Calu3 (cell line): ENCODE measurements around the gene DNER. TPM values are rescaled to one million over a fixed set of nuclear protein-coding genes. Genes with fewer than 3 reads are reported as not detected.

Experiments
- BruUV-seq: library from RNA; stranded (reverse); fragments of 400-500 nt; replicated peaks from 2 replicates; lab custom pipeline; 2021; lab: Mats Ljungman, UMichigan
- CTCF ChIA-PET: fragments of 300-600 bp; sonication (Branson Sonifier 250); formaldehyde crosslinking; loops from one replicate; lab custom pipeline; 2022; ENCODE audit warnings: antibody characterized with exemption; lab: Charles Lee
- DNase-seq: peaks from one replicate; pipeline ENCODE4 v3.0.0; 2022
- H3K27ac Mint-ChIP-seq: one replicate; pipeline ENCODE4 v1.8.0; 2022; ENCODE audit warnings: mixed read lengths; ENCODE audit not compliant: unreplicated experiment
- H3K27me3 Mint-ChIP-seq: one replicate; pipeline ENCODE4 v1.8.0; 2022; ENCODE audit warnings: mixed read lengths; ENCODE audit not compliant: unreplicated experiment
- H3K36me3 Mint-ChIP-seq: one replicate; pipeline ENCODE4 v1.8.0; 2022; ENCODE audit warnings: mild to moderate bottlenecking, moderate library complexity, mixed read lengths; ENCODE audit not compliant: insufficient read depth, unreplicated experiment
- H3K4me1 Mint-ChIP-seq: one replicate; pipeline ENCODE4 v1.8.0; 2022; ENCODE audit warnings: mild to moderate bottlenecking, low read depth, mixed read lengths; ENCODE audit not compliant: unreplicated experiment
- H3K4me3 Mint-ChIP-seq: one replicate; pipeline ENCODE4 v1.8.0; 2022; ENCODE audit warnings: mild to moderate bottlenecking, low read depth, moderate library complexity, mixed read lengths; ENCODE audit not compliant: unreplicated experiment
- H3K9me3 Mint-ChIP-seq: one replicate; pipeline ENCODE4 v1.8.0; 2022; ENCODE audit warnings: low read depth, mixed read lengths; ENCODE audit not compliant: unreplicated experiment
- CTCF ChIP-seq: fragments of 200-600 bp; IDR thresholded peaks from one replicate; pipeline ENCODE4 v1.8.0; 2022; ENCODE audit warnings: antibody characterized with exemption; ENCODE audit not compliant: unreplicated experiment
- intact Hi-C: fragments of 100-400 bp; cut with micrococcal nuclease; formaldehyde crosslinking; loops from one replicate; pipeline ENCODE4 v1.10.0; 2022; ENCODE audit not compliant: unreplicated experiment
- total RNA-seq: library from RNA; stranded (reverse); gene quantifications from 2 replicates; pipeline ENCODE4 v1.2.3, GENCODE V29; 2022

DNER gene
- total RNA-seq, 1 experiment from 2014 or later: 1.1 TPM

DNA sequence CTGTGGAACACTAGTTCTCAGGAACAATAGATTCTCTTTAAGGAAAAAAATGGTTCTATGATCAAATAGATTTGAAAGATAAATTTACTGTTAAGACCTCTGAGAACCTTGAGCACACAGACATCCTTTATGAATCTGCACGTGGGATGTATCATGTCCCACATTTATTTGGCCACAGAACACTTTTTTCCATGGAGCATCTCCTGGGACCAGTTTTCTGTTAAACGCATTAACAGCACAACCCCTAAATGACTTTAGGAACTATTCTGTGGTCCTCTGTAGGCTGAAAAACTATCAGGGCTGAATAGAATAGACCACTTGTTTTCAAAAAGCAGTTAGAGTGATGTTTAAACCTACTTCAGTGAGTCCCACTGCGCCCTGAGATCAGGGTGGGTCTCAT is 311.1 kb downstream of the DNER start:
- H3K4me1 Mint-ChIP-seq: peaks cover 18% of the 10 kb centered on the region
- H3K4me3 Mint-ChIP-seq: no peak overlapping the region
- BruUV-seq: no TSS peak
- no peak overlapping the region for H3K27ac Mint-ChIP-seq
- no peak for DNase-seq
- H3K36me3 Mint-ChIP-seq: peaks cover 9% of the 10 kb centered on the region
- intact Hi-C loops: no loop called here
- peaks cover 12% of the 10 kb centered on the region for H3K9me3 Mint-ChIP-seq
- CTCF ChIA-PET: no interaction called here
- no peaks in the 10 kb centered on the region for H3K27me3 Mint-ChIP-seq
- no peak for TF ChIP-seq CTCF

GRCh38 chr2:229401171-229401865 is 313.0 kb downstream of the DNER start:
- CTCF ChIA-PET: no interaction called here
- Mint-ChIP-seq H3K27me3 (no peaks in the 10 kb centered on the region), H3K27ac (no peak overlapping the region), H3K9me3 (peaks cover 12% of the 10 kb centered on the region), H3K36me3 (no peaks in the 10 kb centered on the region), H3K4me3 (no peak overlapping the region), H3K4me1 (peaks cover under 1% of the 10 kb centered on the region)
- DNase-seq: no peak
- intact Hi-C loops: no loop called here
- BruUV-seq: no TSS peak
- TF ChIP-seq CTCF: no peak

GRCh38 chr2:229393926-229394325 is 320.4 kb downstream of the DNER start:
- Mint-ChIP-seq H3K4me1 (no peaks in the 10 kb centered on the region), H3K4me3 (no peak overlapping the region), H3K27me3 (no peaks in the 10 kb centered on the region), H3K27ac (no peak overlapping the region), H3K36me3 (no peaks in the 10 kb centered on the region), H3K9me3 (peaks cover 6% of the 10 kb centered on the region)
- no TSS peak for BruUV-seq
- CTCF ChIA-PET: no interaction called here
- intact Hi-C loops: no loop called here
- DNase-seq: no peak
- TF ChIP-seq CTCF: no peak

- CTCF ChIA-PET: no interaction called here
- TF ChIP-seq CTCF: no peak
- intact Hi-C loops: no loop called here
- Mint-ChIP-seq H3K27ac (no peak overlapping the region), H3K4me1 (no peaks in the 10 kb centered on the region), H3K9me3 (peaks cover 6% of the 10 kb centered on the region), H3K36me3 (no peaks in the 10 kb centered on the region), H3K4me3 (no peak overlapping the region), H3K27me3 (no peaks in the 10 kb centered on the region)
- no peak for DNase-seq
- no TSS peak for BruUV-seq
These were observed 322.2 kb downstream of the DNER start for GRCh38 chr2:229392196-229392595.
